Body of pancreas (tissue), 4 donors: ENCODE measurements around the gene GRIA1. TPM values are rescaled to one million over a fixed set of nuclear protein-coding genes. Genes with fewer than 3 reads are reported as not detected.

Source experiments
- ATAC-seq: fragments of 150-250 bp; one replicate; pipeline ENCODE4 v1.9.1; 2016
- DNase-seq, 4 donors: peaks; one replicate each; pipeline ENCODE4 v3.0.0-alpha.2; 2019
- H3K27ac ChIP-seq, 4 donors: fragments of 200-600 bp; sonication (generic); 1 replicate in 3 of 4; 2 replicates in 1 of 4; pipeline versions ENCODE4 v1.5.1 to v1.6.1; 2016 to 2019; ENCODE audit warnings: mild to moderate bottlenecking in 1 of 4, mixed read lengths in 1 of 4, moderate library complexity in 1 of 4
- H3K27me3 ChIP-seq, 2 donors: fragments of 200-600 bp; sonication (generic); one replicate each; pipeline ENCODE4 v1.6.0; 2016; ENCODE audit warnings: mild to moderate bottlenecking in 1 of 2
- H3K36me3 ChIP-seq, 2 donors: fragments of 200-600 bp; sonication (generic); replicated peaks in 1 of 2; 2 replicates each; pipeline ENCODE4 v1.5.1; 2016; ENCODE audit warnings: low read depth in 2 of 2; ENCODE audit not compliant: insufficient read depth in 1 of 2
- H3K4me1 ChIP-seq: fragments of 200-600 bp; sonication (generic); one replicate; pipeline ENCODE4 v1.6.0; 2016
- H3K4me3 ChIP-seq, 2 donors: fragments of 200-600 bp; sonication (generic); 1 replicate in 1 of 2; 2 replicates in 1 of 2; pipeline ENCODE4 v1.5.1; 2016 to 2019
- H3K9me3 ChIP-seq, 3 donors: fragments of 200-600 bp; sonication (generic); 1 replicate in 2 of 3; 2 replicates in 1 of 3; pipeline ENCODE4 v1.5.1; 2016
- POLR2A ChIP-seq, 3 donors: fragments of 450-650 bp; IDR thresholded peaks; one replicate each; pipeline ENCODE4 v1.6.1; 2016; ENCODE audit warnings: antibody characterized with exemption in 3 of 3, mild to moderate bottlenecking in 2 of 3
- WGBS, 2 donors: methylation state at CpG; one replicate each; pipeline ENCODE4 v1.1.5; 2017; 5-methylcytosine and 5-hydroxymethylcytosine counted together
- intact Hi-C: fragments of 100-400 bp; cut with DNase I; formaldehyde crosslinking; loops from one replicate; pipeline ENCODE4 v1.15.1; 2023
- total RNA-seq, 2 donors: library from RNA; depleted of rRNA; stranded (reverse); fragments of >200 nt; gene quantifications; one replicate each; pipeline ENCODE4 v1.1.0, GENCODE V29; 2016
- TF ChIP-seq, protein P1 (sequence below), 7 experiments: fragments of 450-650 bp in 4 of 7; fragments of 200-600 bp in 3 of 7; sonication (generic) in 3 of 7; IDR thresholded peaks; one replicate each; pipeline ENCODE4 v1.5.1; 2016 to 2019; ENCODE audit warnings: antibody characterized with exemption in 7 of 7

GRIA1 gene
- total RNA-seq, 2 donors from 2014 or later: 0.26 to 2.6 TPM

DNA sequence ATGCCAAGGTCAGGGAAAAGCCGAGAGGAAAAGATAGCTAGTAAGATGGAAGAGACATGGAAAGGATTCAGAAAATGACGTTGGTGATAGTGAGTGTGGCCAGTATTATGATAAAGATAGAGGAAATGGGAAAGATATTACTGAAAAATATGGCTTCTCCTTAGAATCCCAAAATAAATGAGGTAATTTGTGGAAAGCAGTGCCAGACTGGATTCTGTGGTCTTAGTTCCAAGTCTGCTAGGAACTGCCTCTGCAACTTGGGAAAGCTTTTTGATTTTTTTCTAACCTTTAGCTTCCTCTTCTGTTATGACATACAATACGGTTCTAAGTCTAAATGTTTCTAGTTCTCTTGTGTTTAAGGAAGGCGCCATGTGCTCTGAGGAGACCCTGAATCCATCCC, 54.2 kb downstream of the GRIA1 start:
- Histone ChIP-seq H3K9me3 (no peaks in the 10 kb centered on the region), H3K4me1 (no peaks in the 10 kb centered on the region), H3K4me3 (no peak overlapping the region), H3K27ac (no peak overlapping the region), H3K36me3 (no peaks in the 10 kb centered on the region), H3K27me3 (no peaks in the 10 kb centered on the region)
- ATAC-seq (no peak), DNase-seq (no peak)
- WGBS, 2 donors: 37 to 40% methylated on average over 4 of the region's 4 CpGs
- TF ChIP-seq POLR2A (IDR thresholded peaks at IDR 0.05): no peak
- TF ChIP-seq, protein P1, sequence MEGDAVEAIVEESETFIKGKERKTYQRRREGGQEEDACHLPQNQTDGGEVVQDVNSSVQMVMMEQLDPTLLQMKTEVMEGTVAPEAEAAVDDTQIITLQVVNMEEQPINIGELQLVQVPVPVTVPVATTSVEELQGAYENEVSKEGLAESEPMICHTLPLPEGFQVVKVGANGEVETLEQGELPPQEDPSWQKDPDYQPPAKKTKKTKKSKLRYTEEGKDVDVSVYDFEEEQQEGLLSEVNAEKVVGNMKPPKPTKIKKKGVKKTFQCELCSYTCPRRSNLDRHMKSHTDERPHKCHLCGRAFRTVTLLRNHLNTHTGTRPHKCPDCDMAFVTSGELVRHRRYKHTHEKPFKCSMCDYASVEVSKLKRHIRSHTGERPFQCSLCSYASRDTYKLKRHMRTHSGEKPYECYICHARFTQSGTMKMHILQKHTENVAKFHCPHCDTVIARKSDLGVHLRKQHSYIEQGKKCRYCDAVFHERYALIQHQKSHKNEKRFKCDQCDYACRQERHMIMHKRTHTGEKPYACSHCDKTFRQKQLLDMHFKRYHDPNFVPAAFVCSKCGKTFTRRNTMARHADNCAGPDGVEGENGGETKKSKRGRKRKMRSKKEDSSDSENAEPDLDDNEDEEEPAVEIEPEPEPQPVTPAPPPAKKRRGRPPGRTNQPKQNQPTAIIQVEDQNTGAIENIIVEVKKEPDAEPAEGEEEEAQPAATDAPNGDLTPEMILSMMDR (IDR thresholded peaks at IDR 0.05): no peak
- intact Hi-C loops: no loop called here

DNA sequence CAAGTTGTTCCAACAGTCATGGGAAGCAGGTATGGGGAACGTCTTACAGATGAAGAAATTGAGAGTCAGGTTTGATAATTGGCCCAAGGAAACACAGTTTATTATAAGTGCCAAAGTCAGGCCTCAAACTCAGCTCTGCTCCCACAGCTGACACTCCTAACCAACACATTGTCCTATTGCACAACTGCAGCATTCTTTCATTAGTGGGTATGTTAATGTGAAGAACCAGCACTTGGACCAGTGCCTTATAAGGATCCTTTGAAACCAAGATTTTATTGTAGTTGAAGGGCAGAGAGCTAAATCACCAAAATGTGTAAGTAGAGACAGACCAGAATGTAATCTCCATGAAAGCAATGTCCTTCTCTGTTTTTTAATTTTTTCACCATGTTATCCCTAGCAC, 56.1 kb downstream of the GRIA1 start:
- Histone ChIP-seq H3K27me3 (no peaks in the 10 kb centered on the region), H3K4me1 (no peaks in the 10 kb centered on the region), H3K4me3 (no peak overlapping the region), H3K36me3 (no peaks in the 10 kb centered on the region), H3K27ac (no peak overlapping the region), H3K9me3 (no peaks in the 10 kb centered on the region)
- WGBS, 2 donors: 21 to 26% methylated on average over 1 of the region's 1 CpG
- TF ChIP-seq POLR2A (IDR thresholded peaks at IDR 0.05): no peak
- TF ChIP-seq, protein P1 (IDR thresholded peaks at IDR 0.05): no peak
- intact Hi-C loops: no loop called here
- DNase-seq (no peak), ATAC-seq (no peak)

GRCh38 chr5:153551537-153552079, 61.1 kb downstream of the GRIA1 start:
- no peaks in the 10 kb centered on the region for H3K4me1 ChIP-seq
- WGBS, 2 donors: 8 to 9% methylated on average over 1 of the region's 1 CpG
- DNase-seq (no peak), ATAC-seq (no peak)
- no peak overlapping the region for H3K4me3 ChIP-seq
- H3K9me3 ChIP-seq: no peaks in the 10 kb centered on the region
- H3K27ac ChIP-seq: no peak overlapping the region
- TF ChIP-seq POLR2A (IDR thresholded peaks at IDR 0.05): no peak
- TF ChIP-seq, protein P1 (IDR thresholded peaks at IDR 0.05): no peak
- no peaks in the 10 kb centered on the region for H3K27me3 ChIP-seq
- intact Hi-C loops: no loop called here
- no peaks in the 10 kb centered on the region for H3K36me3 ChIP-seq

- Histone ChIP-seq H3K4me1 (no peaks in the 10 kb centered on the region), H3K27me3 (no peaks in the 10 kb centered on the region), H3K9me3 (no peaks in the 10 kb centered on the region), H3K36me3 (no peaks in the 10 kb centered on the region), H3K27ac (no peak overlapping the region), H3K4me3 (no peak overlapping the region)
- TF ChIP-seq, protein P1 (IDR thresholded peaks at IDR 0.05): no peak
- no peak for TF ChIP-seq POLR2A (IDR thresholded peaks at IDR 0.05)
- no peak for DNase-seq
- ATAC-seq: no peak
- intact Hi-C loops: no loop called here
Measured at GRCh38 chr5:153552886-153553285, 62.4 kb downstream of the GRIA1 start.

- Histone ChIP-seq H3K4me3 (no peak overlapping the region), H3K9me3 (no peaks in the 10 kb centered on the region), H3K27ac (no peak overlapping the region), H3K36me3 (no peaks in the 10 kb centered on the region), H3K27me3 (no peaks in the 10 kb centered on the region), H3K4me1 (no peaks in the 10 kb centered on the region)
- no peak for DNase-seq
- TF ChIP-seq POLR2A (IDR thresholded peaks at IDR 0.05): no peak
- TF ChIP-seq, protein P1 (IDR thresholded peaks at IDR 0.05): no peak
- intact Hi-C loops: no loop called here
- 54 to 56% methylated on average over 6 of the region's 6 CpGs for WGBS, 2 donors
- no peak for ATAC-seq
Measured at GRCh38 chr5:153555420-153556114, 65.1 kb downstream of the GRIA1 start.
